SU-DHL-6 (cell line): ENCODE measurements around the gene TOX2.

Experiments
- EZH2phosphoT487 ChIP-seq: fragments of 200-600 bp; sonication (generic), shearing (Covaris generic); conservative IDR thresholded peaks from 2 replicates; pipeline ENCODE4 v1.6.1; 2018; ENCODE audit warnings: mild to moderate bottlenecking, antibody characterized with exemption, low read length, moderate library complexity, mixed read lengths
- TF ChIP-seq, protein P1 (sequence below): fragments of 200-600 bp; sonication (generic); IDR thresholded peaks from one replicate; pipeline ENCODE4 v1.5.1; 2017; ENCODE audit warnings: antibody characterized with exemption, mild to moderate bottlenecking, low read length, moderate library complexity; ENCODE audit not compliant: insufficient read depth, poor library complexity, severe bottlenecking

DNA sequence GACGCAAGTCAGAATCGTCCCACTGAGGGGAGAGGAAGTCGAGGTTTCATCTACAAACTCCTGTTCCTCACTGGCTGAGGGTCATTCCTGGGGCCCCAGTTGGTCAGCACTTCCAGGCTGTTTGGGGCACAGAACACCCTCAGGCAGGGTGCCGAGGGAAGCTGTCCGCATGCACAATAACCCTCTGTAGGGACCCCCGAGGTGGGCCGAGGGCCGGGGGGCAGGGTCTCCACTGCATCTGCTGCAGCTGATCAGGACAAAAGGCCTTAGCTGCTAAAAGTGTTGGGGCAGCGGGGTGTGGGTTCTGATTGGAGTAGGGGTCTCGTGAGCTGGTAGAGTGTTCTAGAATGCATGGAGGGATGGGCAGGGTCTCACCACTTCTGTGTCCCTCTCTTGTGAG lies 125.1 kb downstream of the TOX2 start:
- TF ChIP-seq, protein P1, sequence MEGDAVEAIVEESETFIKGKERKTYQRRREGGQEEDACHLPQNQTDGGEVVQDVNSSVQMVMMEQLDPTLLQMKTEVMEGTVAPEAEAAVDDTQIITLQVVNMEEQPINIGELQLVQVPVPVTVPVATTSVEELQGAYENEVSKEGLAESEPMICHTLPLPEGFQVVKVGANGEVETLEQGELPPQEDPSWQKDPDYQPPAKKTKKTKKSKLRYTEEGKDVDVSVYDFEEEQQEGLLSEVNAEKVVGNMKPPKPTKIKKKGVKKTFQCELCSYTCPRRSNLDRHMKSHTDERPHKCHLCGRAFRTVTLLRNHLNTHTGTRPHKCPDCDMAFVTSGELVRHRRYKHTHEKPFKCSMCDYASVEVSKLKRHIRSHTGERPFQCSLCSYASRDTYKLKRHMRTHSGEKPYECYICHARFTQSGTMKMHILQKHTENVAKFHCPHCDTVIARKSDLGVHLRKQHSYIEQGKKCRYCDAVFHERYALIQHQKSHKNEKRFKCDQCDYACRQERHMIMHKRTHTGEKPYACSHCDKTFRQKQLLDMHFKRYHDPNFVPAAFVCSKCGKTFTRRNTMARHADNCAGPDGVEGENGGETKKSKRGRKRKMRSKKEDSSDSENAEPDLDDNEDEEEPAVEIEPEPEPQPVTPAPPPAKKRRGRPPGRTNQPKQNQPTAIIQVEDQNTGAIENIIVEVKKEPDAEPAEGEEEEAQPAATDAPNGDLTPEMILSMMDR, result no peak
- no peak for TF ChIP-seq EZH2phosphoT487
